Nephron (organoid): ENCODE results near the gene IQGAP2.

Source experiments
- H3K27ac Mint-ChIP-seq, 3 experiments: 2 replicates each; pipeline ENCODE4 v1.8.0; 2020; ENCODE audit warnings: mixed read lengths in 3 of 3, mild to moderate bottlenecking in 2 of 3, moderate library complexity in 1 of 3
- H3K27me3 Mint-ChIP-seq: 2 replicates; pipeline ENCODE4 v1.8.0; 2021; ENCODE audit warnings: low read depth, mild to moderate bottlenecking, moderate library complexity, mixed read lengths
- H3K36me3 Mint-ChIP-seq: 2 replicates; pipeline ENCODE4 v1.8.0; 2020; ENCODE audit warnings: low read depth, mixed read lengths
- H3K4me1 Mint-ChIP-seq: 2 replicates; pipeline ENCODE4 v1.8.0; 2020; ENCODE audit warnings: mixed read lengths
- H3K4me3 Mint-ChIP-seq, 3 experiments: 2 replicates each; pipeline ENCODE4 v1.8.0; 2020; ENCODE audit warnings: mild to moderate bottlenecking in 3 of 3, mixed read lengths in 3 of 3, moderate library complexity in 2 of 3
- H3K9me3 Mint-ChIP-seq: 2 replicates; pipeline ENCODE4 v1.8.0; 2020; ENCODE audit warnings: mixed read lengths
- CTCF ChIP-seq, 3 experiments: fragments of 200-600 bp; sonication (generic); IDR thresholded peaks; one replicate each; pipeline ENCODE4 v1.5.0; 2021; ENCODE audit warnings: antibody characterized with exemption in 3 of 3; ENCODE audit not compliant: unreplicated experiment in 3 of 3

The IQGAP2 gene

GRCh38 chr5:76682387-76682786, 279.3 kb downstream of the IQGAP2 start:
- Mint-ChIP-seq H3K4me3 (no peak overlapping the region), H3K27ac (peak overlapping the region in 1 of 3 experiments; percentile 9), H3K4me1 (peaks cover 5% of the 10 kb centered on the region), H3K9me3 (no peaks in the 10 kb centered on the region), H3K36me3 (peaks cover 35% of the 10 kb centered on the region), H3K27me3 (no peaks in the 10 kb centered on the region)
- no peak for TF ChIP-seq CTCF (IDR thresholded peaks at IDR 0.05; ENCODE audit: unreplicated experiment in 3 of 3)

- no peak for TF ChIP-seq CTCF (IDR thresholded peaks at IDR 0.05; ENCODE audit: unreplicated experiment in 3 of 3)
- peaks cover 41% of the 10 kb centered on the region for H3K36me3 Mint-ChIP-seq
- H3K27me3 Mint-ChIP-seq: no peaks in the 10 kb centered on the region
- H3K4me3 Mint-ChIP-seq: no peak overlapping the region
- H3K27ac Mint-ChIP-seq: peak overlapping the region; percentile 6 to 43 (median 10)
- H3K4me1 Mint-ChIP-seq: peaks cover 10% of the 10 kb centered on the region
- H3K9me3 Mint-ChIP-seq: no peaks in the 10 kb centered on the region
Measured at GRCh38 chr5:76683816-76684731, 281.0 kb downstream of the IQGAP2 start.

GRCh38 chr5:76684756-76685519, 281.9 kb downstream of the IQGAP2 start:
- no peak overlapping the region for H3K4me3 Mint-ChIP-seq

GRCh38 chr5:76685704-76686103, 282.6 kb downstream of the IQGAP2 start:
- H3K27ac Mint-ChIP-seq: peak overlapping the region in 1 of 3 experiments; percentile 6
- peaks cover 34% of the 10 kb centered on the region for H3K36me3 Mint-ChIP-seq
- H3K27me3 Mint-ChIP-seq: no peaks in the 10 kb centered on the region
- no peak for TF ChIP-seq CTCF (IDR thresholded peaks at IDR 0.05; ENCODE audit: unreplicated experiment in 3 of 3)
- H3K4me1 Mint-ChIP-seq: peaks cover 21% of the 10 kb centered on the region
- H3K9me3 Mint-ChIP-seq: no peaks in the 10 kb centered on the region
- H3K4me3 Mint-ChIP-seq: no peak overlapping the region

More at GRCh38 chr5:76684756-76685519, 281.9 kb downstream of the IQGAP2 start:
- Mint-ChIP-seq H3K36me3 (peaks cover 39% of the 10 kb centered on the region), H3K27ac (peak overlapping the region; percentile 6 to 43 (median 10)), H3K27me3 (no peaks in the 10 kb centered on the region), H3K9me3 (no peaks in the 10 kb centered on the region), H3K4me1 (peaks cover 16% of the 10 kb centered on the region)
- TF ChIP-seq CTCF (IDR thresholded peaks at IDR 0.05; ENCODE audit: unreplicated experiment in 3 of 3): no peak

- H3K27ac Mint-ChIP-seq: no peak overlapping the region
- no peak for TF ChIP-seq CTCF (IDR thresholded peaks at IDR 0.05; ENCODE audit: unreplicated experiment in 3 of 3)
- H3K27me3 Mint-ChIP-seq: no peaks in the 10 kb centered on the region
- no peak overlapping the region for H3K4me3 Mint-ChIP-seq
- no peaks in the 10 kb centered on the region for H3K9me3 Mint-ChIP-seq
- peaks cover 29% of the 10 kb centered on the region for H3K36me3 Mint-ChIP-seq
- H3K4me1 Mint-ChIP-seq: peaks cover 39% of the 10 kb centered on the region
Measured at GRCh38 chr5:76688212-76688611, 285.1 kb downstream of the IQGAP2 start.
